Kidney epithelial cell (primary cell): ENCODE measurements around the gene SLC12A3. TPM values are rescaled to one million over a fixed set of nuclear protein-coding genes. Genes with fewer than 3 reads are reported as not detected.

Experiments used
- DNase-seq: peaks from one replicate; pipeline ENCODE4 v3.0.0-alpha.2; 2010; ENCODE audit warnings: low read depth
- H3K27me3 ChIP-seq: 2 replicates; pipeline ENCODE4 v1.6.0; 2011; ENCODE audit warnings: low read length; ENCODE audit not compliant: control insufficient read depth, insufficient read depth
- H3K36me3 ChIP-seq: 2 replicates; pipeline ENCODE4 v1.5.1; 2011; ENCODE audit warnings: low read length; ENCODE audit not compliant: control insufficient read depth, insufficient read depth
- H3K4me3 ChIP-seq: 2 replicates; pipeline ENCODE4 v1.5.1; 2011; ENCODE audit warnings: low read depth, mild to moderate bottlenecking, control low read depth, low read length
- total RNA-seq: library from RNA; depleted of rRNA; stranded (reverse); fragments of >200 nt; gene quantifications from 2 replicates; pipeline ENCODE4 v1.2.3, GENCODE V29; 2015
- TF ChIP-seq, protein P1 (sequence below): IDR thresholded peaks from 2 replicates; pipeline ENCODE4 v1.5.1; 2011; ENCODE audit warnings: mild to moderate bottlenecking, moderate library complexity, low read length, control low read depth, inconsistent platforms; ENCODE audit not compliant: insufficient read depth, poor library complexity, severe bottlenecking

SLC12A3 gene, protein sequence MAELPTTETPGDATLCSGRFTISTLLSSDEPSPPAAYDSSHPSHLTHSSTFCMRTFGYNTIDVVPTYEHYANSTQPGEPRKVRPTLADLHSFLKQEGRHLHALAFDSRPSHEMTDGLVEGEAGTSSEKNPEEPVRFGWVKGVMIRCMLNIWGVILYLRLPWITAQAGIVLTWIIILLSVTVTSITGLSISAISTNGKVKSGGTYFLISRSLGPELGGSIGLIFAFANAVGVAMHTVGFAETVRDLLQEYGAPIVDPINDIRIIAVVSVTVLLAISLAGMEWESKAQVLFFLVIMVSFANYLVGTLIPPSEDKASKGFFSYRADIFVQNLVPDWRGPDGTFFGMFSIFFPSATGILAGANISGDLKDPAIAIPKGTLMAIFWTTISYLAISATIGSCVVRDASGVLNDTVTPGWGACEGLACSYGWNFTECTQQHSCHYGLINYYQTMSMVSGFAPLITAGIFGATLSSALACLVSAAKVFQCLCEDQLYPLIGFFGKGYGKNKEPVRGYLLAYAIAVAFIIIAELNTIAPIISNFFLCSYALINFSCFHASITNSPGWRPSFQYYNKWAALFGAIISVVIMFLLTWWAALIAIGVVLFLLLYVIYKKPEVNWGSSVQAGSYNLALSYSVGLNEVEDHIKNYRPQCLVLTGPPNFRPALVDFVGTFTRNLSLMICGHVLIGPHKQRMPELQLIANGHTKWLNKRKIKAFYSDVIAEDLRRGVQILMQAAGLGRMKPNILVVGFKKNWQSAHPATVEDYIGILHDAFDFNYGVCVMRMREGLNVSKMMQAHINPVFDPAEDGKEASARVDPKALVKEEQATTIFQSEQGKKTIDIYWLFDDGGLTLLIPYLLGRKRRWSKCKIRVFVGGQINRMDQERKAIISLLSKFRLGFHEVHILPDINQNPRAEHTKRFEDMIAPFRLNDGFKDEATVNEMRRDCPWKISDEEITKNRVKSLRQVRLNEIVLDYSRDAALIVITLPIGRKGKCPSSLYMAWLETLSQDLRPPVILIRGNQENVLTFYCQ
- total RNA-seq: 0.08 TPM in 1 of 2 replicates, not detected in the other

DNA sequence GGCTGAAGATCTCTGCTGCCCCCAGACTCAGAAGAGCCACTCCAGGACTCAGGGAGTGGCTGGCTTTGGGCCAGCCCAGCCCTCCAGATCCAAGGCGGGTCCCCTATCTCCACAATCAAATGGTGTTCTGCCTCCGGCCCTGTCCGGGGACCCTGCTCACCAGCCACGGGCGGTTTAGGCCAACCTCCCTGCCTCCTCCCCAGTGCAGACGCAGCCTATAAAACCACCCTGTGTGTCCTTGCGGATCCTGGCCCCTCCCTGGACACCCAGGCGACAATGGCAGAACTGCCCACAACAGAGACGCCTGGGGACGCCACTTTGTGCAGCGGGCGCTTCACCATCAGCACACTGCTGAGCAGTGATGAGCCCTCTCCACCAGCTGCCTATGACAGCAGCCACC lies at the start of gene SLC12A3:
TSS of gene SLC12A3 (plus strand) at position 248 of the 400 bp plus-strand sequence. CDS start at position 277, 29 bp downstream.
- Histone ChIP-seq H3K36me3 (no peaks in the 10 kb centered on the region), H3K27me3 (no peaks in the 10 kb centered on the region), H3K4me3 (no peak within 1 kb of the TSS)
- no peak for DNase-seq
- TF ChIP-seq, protein P1, sequence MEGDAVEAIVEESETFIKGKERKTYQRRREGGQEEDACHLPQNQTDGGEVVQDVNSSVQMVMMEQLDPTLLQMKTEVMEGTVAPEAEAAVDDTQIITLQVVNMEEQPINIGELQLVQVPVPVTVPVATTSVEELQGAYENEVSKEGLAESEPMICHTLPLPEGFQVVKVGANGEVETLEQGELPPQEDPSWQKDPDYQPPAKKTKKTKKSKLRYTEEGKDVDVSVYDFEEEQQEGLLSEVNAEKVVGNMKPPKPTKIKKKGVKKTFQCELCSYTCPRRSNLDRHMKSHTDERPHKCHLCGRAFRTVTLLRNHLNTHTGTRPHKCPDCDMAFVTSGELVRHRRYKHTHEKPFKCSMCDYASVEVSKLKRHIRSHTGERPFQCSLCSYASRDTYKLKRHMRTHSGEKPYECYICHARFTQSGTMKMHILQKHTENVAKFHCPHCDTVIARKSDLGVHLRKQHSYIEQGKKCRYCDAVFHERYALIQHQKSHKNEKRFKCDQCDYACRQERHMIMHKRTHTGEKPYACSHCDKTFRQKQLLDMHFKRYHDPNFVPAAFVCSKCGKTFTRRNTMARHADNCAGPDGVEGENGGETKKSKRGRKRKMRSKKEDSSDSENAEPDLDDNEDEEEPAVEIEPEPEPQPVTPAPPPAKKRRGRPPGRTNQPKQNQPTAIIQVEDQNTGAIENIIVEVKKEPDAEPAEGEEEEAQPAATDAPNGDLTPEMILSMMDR: no peak

DNA sequence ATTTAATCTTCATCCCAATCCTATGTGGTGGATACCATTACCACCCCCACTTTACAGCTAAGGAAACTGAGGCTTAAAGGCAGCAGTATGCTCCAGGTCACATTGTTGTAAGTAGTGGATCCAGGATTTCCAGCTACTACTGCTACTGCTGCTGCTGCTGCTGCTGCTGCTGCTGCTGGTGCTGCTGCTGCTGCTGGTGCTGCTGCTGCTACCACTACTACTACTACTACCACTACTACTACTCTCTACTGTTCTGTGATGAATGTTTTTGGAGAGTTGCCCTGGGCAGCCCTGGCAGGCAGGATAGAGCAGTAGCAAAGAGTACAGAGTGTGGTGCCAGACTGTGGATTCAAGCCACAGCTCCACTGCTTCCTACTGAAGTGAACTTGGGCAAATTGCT lies 49.3 kb upstream of the SLC12A3 start:
- TF ChIP-seq, protein P1: no peak
- H3K27me3 ChIP-seq: no peaks in the 10 kb centered on the region
- no peak overlapping the region for H3K4me3 ChIP-seq
- DNase-seq: no peak
- H3K36me3 ChIP-seq: no peaks in the 10 kb centered on the region

DNA sequence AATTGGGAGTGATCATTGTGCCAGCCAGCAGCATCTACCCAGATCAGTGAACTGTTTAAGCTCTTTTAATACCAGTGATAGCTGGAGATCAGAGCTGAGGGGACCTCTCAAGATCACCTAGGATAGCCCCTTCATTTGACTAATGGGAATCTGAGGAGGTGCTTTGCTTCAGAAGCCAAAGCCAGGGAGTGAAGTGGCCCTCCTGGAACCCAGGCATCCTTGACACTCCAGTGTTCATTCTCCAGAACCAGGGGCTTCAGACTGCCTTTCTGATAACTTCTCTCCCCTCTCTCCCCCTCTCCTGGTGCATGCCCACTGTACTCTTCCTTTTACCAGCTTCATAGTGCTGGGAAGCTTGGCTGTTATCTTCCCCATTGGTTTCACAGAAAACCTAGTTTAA lies 48.0 kb upstream of the SLC12A3 start:
- TF ChIP-seq, protein P1: no peak
- Histone ChIP-seq H3K4me3 (no peak overlapping the region), H3K36me3 (no peaks in the 10 kb centered on the region), H3K27me3 (no peaks in the 10 kb centered on the region)
- DNase-seq: no peak

DNA sequence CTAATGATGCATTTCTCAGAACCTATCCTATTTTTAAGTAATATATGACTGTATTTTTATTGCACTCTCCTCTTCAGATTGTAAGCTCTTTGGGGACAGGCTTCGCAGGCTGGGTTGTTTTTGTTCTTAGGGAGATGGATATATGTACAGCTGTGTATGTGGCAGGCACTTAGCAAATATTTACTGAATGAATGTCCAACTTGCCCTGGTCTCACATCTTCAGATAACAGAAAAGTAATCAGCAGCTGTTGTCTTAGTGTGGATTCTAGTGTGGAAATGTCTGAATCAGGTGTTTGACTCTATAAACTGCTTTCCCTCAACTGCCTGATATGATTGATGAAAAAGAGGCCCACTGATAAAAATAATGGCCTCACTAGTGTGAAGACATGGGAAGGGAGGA lies 47.1 kb upstream of the SLC12A3 start:
- no peak for DNase-seq
- TF ChIP-seq, protein P1: no peak
- Histone ChIP-seq H3K4me3 (no peak overlapping the region), H3K27me3 (no peaks in the 10 kb centered on the region), H3K36me3 (no peaks in the 10 kb centered on the region)

DNA sequence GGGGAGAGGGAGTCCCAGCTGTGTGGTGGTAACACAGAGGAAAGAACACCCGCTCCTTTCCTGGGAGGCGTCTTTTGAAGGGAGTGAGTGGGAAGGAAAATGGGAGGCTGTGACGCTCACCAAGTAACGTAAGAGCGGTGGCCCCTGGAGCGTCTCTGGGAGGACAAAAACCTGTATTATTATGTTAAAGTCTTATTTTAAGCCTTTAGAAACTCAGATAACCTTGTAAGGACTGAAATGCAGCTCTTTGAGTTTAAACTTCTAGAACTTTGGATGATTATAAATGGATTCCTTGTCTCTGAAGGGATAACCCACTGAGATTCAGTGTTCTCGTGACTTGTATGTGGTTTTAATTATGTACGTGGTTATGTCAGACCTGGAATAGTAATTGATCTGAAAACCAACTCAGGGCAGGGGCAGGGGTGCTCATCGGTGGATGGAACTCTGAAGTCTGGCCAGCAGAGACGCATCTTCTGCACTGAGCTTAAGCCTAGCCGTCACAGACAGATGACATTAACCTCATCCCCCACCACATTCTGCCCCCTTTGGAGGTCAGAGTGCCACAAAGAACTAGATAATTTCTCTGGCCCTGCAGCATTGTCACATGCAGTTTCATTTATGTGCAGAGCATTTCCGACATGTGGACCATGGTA lies 41.8 kb upstream of the SLC12A3 start:
- DNase-seq: no peak
- H3K27me3 ChIP-seq: no peaks in the 10 kb centered on the region
- H3K4me3 ChIP-seq: no peak overlapping the region
- TF ChIP-seq, protein P1: no peak
- H3K36me3 ChIP-seq: no peaks in the 10 kb centered on the region
